H1 (cell line): ENCODE measurements around the gene NSUN4. TPM values are rescaled to one million over a fixed set of nuclear protein-coding genes. Genes with fewer than 3 reads are reported as not detected.

Source experiments
- FOSL1 ChIP-seq: IDR thresholded peaks from 2 replicates; pipeline ENCODE4 v1.6.1; 2011; ENCODE audit warnings: mild to moderate bottlenecking, low read depth, low read length, moderate library complexity; ENCODE audit not compliant: insufficient read depth
- polyA plus RNA-seq, 7 experiments: library from polyadenylated mRNA; depleted of rRNA in 3 of 7; stranded (reverse) in 5 of 7; unstranded in 2 of 7; fragments of >200 nt in 5 of 7; fragments of 200-250 nt in 2 of 7; gene quantifications; 1 replicate in 5 of 7; 2 replicates in 1 of 7; 4 replicates in 1 of 7; pipeline versions ENCODE4 v1.2.1 to v1.2.3, GENCODE V29; 2011 to 2013; ENCODE audit warnings: missing spikeins in 2 of 7, mixed read lengths in 2 of 7
- total RNA-seq: library from RNA; stranded (reverse); fragmentation: NEBNext Ultra II Directional; extraction: Animal tissue kit (Norgen Biotek cat#: 25700); gene quantifications from 2 replicates; pipeline ENCODE4 v1.2.1, GENCODE V29; 2021

The NSUN4 gene
- total and polyA plus RNA-seq, 2 of the 8 experiments (the other 6 are each of a cell fraction or from before 2014, with no cell fraction given): 9.7 to 15.7 TPM

DNA sequence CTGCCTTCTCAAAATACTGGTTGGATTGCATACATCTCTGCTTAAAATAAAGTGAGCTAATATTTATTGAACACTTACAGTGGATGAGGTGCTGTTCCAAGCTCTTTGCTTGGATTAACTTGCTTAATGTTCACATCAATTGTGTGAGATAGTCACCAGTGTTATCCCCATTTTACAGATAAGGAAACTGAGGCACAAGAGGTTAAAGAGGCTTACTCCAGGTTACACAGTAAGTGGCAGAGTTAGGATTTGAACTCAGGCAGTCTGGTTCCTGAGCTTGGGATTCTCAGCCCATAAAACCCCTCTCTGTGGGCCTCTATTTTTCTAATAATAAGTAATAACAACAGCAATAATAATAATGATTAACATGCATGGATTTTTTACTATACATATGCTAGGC is 39.9 kb downstream of the NSUN4 start (continued):
- no peak for TF ChIP-seq FOSL1
